HG03565 (cell line): Measurements from ENCODE around the gene FHOD1.

Experiments used
- ATAC-seq: cut with Tn5 transposase; IDR thresholded peaks from one replicate; pipeline ENCODE4 v1.9.1; 2021; ENCODE audit warnings: mild to moderate bottlenecking, moderate library complexity; ENCODE audit not compliant: unreplicated experiment

Gene FHOD1

DNA sequence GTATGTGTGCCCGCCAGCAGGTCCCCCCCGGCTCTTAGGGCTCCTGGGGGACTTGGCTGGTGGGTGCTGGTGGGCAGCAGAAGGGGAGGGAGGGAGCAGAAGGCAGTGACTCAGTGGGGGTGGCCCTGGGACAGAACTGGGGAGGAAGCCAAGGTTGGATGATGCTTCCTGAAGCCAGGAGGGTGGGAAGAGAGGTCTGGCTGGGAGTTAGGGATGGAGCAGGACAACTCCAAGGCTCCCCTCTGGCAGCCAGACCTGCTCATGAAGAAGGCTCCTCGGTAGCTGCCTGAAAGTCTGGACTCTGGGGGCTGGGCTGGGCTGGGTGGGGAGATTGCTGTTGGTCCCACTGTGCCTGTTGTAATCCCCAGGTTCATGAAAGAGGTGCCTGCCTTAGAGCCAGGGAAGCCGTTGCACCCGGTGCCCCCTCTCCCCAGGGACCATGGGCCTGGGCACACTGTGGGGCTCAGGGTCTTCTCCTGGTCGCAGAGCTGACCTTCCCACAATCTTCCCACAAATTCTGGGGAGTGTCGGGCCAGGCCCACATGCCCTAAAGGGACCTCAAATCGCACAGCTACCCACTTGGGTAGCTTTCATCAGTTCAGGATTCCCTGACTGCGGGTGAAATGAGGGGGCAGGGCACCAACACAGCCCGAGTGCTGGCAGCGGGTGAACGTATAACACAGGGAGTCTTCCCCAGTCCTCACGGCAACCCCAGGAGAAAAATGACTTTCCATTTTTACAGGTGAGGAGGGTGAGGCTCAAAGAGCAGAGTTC lies 30.9 kb upstream of the FHOD1 start:
- no peak for ATAC-seq

DNA sequence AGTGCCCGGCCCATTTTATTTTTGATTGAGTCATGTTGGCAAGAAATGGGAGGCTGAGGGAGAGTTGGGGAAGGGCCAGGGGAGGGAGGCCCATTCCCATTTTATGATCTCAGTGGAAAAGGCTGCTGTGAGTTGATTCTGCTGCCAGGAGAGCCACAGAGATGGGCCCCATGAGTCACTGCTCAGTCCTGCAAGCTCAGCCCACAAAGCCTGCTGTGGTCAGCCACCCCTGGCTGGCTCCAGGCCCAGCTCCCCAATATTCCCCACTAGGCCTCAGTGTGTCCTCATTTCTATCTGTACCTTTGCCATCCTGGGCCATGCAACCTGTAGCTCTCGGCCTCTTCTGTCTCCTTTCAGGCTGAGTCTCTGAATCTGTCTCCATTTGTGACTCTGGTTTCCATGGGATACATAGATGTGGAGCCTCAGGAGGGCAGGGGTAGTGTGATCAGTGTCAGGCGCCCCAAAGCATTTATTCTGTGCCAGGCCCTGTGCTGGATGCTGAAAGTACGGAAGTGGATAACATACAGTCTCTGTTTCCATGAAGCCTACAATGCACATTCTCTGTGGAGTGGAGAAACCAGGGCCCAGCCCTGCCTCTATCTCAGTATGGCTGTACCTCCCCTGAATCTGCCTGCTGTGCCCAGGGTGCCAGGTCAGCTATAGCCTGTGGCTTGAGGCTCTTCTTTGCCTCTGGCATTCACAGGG lies 30.2 kb upstream of the FHOD1 start:
- no peak for ATAC-seq

DNA sequence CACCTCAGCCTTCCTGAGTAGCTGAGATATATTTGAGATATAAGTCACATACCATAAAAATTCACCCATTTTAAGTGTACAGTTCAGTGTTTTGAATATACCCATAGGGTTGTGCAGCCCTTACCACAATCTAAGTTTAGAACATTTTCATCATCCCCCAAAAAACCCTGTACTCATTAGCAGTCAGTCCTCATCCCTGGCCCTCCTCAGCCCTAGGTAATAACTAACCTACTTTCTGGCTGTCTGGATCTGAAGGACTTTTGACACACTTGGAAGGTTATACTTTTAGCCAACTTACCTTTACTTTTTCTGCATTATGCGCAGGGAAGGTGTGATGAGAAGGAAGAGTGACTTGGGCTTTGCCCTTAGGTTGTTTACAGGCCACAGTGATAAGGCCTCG lies 28.0 kb upstream of the FHOD1 start:
- no peak for ATAC-seq

DNA sequence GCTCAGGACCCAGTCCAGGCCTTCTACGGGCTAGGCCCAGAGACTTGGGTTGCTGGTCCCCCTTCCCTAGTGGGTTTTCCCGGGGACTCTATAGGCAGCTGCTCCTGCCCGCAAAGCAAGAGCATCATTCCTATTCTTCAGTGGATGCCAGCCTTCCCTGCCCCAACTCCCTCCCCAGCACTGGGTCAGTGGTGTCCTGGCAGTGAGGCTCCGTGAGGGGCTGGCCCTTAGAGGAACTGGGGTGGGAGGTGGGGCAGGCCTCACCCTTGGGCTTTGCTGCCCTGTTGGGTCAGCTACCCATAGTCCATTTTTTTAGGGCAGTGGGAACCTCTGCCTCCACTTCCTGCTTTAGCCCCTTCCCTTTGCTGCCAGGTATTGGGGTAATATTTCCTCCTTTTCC lies 24.2 kb upstream of the FHOD1 start:
- ATAC-seq = no peak

DNA sequence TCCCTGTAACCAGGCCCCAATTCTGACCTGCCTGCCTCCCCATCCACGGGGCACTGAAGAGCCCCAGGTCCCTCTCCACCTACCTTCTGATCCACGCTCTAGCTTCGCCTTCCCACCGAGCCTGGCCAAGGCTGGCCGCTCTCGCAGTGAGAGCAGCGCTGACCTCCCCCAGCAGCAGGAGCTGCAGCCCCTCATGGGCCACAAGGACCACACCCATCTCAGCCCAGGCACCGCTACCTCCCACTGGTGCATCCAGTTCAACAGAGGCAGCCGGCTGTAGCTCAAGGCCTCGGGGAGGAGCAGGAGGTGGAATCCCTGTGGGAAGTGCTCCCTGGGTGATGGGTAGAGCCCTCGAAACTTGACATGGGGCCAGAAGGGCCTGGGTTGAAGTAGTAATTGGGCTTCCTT lies 23.7 kb upstream of the FHOD1 start:
- ATAC-seq = no peak

DNA sequence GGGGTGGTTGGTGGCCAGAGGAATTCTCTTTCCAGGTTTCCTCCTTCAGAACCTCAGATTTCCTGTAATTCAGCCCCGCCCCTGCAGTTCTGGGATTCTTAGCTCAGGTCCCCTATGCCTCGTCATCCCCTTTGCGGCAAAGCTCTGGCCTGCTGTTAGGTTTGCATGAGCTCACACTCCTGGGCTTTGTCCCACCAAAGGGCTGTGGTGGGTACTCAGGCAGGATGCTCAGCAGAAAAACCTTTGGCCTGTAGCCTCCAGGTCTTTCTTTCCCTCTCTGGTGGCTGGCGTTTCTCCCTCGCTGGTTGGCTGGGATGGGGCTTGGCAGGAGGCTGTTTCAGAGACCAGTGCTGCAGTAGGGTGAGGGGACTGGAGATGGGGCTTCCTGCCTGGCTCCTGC lies 22.5 kb upstream of the FHOD1 start:
- no peak for ATAC-seq

DNA sequence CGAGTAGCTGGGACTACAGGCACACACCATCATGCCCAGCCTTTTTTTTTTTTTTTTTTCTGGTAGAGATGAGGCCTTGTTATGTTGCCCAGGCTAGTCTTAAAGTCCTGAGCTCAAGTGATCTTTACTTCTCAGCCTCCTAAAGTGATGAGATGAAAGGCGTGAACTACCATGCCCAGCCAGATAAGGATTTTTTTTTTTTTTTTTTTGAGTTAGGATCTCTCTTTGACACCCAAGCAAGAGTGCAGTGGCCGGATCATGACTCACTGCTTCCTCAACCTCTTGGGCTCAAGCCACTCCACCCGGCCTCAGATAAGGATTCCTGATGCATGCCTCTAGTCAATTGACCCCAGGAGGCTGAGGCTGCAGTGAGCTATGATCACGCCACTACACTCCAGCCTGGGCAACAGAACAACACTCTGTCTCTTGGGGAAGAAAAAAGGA lies 20.9 kb upstream of the FHOD1 start:
- no peak for ATAC-seq

DNA sequence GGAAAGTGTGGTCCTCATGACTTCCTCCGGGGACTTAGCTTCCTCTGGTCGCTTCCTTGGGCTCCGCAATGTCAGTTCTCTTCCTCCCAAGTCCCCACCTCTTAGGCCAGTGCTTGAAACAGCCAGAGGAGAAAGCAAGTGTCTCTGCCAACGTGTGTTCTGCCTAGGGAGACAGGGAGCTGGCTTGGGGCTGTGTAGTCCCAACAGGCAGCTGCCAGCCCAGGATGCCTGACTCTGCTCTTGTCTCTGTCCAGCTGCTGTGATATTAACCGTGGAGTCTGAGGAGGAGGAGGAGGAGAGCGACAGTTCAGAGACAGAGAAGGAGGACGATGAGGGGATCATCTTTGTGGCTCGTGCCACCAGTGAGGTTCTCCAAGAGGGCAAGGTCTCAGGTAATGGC lies 18.6 kb upstream of the FHOD1 start:
- no peak for ATAC-seq

DNA sequence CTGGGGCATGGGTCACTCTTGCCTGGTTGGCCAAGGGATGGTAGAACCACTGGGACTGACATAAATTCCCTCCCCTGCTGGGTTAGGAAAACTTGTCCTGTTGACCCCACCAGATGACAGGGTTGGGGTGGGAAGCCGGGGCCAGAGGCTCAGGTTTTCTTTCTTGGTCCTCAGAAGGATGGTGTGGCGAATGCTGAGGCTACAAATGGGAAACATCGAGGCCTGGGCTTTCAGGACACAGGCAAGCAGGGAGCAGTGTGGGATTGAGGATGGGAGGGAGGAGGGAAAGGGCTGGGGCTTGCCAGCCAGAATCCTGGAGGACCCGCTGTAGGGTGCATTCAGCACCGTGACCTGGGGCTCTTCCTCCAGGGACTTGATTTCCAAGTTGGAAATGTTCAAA lies 17.6 kb upstream of the FHOD1 start:
- no peak for ATAC-seq

DNA sequence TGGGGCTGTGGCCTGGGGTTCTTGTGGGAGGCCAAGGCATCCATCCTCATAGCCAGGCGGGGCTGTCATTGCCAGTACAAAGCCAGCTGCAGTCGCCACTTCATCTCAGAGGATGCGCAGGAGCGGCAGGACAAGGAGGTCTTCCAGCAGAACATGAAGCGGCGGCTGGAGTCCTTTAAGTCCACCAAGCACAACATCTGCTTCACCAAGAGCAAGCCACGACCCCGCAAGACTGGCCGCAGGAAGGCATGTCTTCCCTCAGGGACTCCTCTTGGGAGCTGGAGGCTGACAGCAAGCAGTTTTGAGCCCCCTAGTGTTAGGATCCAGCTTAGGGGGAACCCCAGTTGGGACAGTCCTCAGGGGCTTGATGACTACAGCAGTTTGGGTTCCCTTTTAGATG lies 17.0 kb upstream of the FHOD1 start:
- no peak for ATAC-seq

DNA sequence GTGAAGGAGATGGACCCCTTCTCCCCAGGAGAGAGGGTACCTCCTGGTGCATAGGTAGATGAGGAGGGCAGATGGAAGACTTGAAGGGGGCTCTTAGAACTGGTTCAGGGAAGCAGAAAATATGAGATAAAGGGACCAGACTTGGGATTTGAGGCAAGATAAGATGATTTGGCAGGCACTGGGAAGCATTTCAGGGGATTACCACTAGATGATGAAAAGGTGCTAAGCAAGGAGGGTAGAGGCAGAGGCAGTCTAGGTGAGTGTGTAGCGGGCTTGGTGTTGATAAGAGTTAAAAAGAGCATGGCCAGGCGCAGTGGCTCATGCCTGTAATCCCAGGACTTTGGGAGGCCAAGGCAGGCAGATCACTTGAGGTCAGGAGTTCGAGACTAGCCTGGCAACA lies 15.9 kb upstream of the FHOD1 start:
- ATAC-seq = no peak

DNA sequence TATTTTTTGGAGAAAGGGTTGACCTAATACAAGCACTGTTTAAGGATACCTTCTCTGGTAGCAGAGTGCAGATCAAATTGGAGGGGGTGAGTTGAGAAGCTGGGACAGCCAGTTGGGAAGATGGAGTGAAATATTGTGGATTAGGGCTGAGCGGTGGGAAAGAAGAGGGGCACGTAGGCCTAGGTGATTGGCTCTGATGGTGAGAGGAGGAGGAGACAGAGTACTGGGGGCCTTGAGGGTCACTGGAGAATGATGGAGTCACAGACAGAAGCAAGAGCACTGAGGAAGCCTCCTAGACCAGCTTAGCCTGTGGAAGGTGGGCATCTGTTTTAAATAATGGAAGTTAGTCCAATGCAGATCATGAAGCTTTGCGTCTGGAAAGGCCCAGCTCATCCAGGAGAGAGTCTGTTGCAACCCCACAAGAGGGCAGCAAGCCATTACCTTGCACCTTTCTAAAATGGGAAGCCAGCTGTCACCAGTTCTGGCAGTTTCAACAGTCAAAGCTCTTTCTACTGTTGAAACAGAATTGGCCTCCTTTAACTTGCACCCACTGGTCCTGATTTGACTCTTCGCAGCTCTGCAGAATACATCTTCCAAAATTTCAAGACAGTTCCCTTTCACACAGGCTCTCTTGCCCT lies 13.3 kb upstream of the FHOD1 start:
- no peak for ATAC-seq

DNA sequence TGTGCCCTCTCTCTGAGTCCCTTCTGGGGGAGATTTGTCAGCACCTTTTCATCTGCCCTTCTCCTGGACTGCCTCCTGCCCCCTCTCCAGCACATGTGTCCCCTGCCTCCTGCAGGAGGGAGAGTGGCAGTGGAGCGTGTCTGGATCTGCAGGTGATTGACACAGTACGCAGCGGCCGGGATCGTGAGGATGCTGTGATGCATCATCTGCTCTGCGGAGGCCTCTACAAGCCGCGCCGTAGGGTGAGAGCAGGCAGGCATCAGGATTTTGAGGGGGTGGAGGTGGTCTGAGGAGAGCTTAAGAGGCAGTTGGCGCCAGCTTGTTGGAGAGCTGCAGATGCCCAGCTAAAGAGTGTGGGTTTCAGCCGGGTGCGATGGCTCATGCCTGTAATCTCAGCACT lies 12.4 kb upstream of the FHOD1 start:
- ATAC-seq = no peak

DNA sequence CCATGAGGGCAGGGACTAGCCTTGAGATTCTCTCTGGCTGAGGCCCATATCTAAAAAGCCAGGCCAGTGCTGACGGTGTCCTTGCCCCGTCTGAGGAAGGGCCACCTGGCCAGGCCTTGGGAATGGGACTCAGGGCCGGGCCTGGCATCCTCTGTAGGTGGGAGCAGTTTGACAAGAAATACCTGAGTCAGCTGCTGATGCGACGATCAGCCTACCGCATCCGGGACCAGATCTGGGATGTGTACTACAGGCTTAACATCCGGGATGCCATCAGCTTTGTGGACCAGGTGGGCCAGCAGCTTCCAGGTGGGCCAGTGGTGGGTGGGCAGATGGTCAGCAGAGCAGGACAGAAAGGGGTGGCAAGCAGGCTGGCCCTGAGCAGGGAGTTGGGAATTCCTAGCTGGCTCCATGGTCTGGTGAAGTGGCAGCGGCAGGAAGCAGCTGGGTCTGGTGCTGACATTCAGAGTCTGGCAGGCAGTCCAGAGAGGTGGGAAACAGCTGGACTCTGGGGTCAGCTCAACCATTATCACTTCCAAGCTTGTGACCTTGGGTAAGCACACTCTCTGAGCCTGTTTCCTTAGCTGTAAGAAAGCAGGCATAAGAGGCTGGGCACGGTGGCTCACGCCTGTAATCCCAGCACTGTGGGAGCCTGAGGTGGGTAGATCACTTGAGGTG lies 11.0 kb upstream of the FHOD1 start:
- ATAC-seq = no peak

DNA sequence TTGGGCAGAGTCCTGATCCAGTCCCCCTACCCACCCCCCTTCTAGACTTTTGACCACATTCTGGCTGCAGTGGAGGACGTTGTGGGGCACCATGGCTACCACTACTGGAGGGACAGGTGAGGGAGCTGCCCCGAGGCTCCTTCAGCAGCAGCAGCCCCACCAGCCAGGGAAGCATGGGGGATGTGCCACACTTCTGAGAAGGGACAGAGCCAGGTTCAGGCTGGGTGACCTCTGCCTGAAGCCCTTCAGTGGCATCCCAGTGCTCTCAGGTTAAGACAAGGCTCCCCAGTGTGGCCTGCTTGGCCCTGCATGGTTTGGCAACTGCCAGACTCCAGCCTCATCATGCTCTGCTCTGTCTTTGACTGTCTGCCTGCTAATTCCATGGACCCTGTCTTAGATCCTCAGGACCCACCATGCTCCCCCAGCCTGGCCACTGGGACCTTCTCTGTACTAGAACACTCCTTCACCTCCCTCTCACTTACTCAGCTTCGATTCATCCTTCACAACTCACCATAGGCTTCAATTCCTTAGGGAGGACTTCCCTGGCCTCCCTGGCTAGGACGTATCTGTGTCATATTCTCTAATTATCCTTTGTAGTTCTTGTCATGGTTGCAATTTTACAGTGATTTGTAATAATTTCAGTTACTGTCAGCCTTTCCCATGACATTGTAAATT lies 10.3 kb upstream of the FHOD1 start:
- no peak for ATAC-seq

DNA sequence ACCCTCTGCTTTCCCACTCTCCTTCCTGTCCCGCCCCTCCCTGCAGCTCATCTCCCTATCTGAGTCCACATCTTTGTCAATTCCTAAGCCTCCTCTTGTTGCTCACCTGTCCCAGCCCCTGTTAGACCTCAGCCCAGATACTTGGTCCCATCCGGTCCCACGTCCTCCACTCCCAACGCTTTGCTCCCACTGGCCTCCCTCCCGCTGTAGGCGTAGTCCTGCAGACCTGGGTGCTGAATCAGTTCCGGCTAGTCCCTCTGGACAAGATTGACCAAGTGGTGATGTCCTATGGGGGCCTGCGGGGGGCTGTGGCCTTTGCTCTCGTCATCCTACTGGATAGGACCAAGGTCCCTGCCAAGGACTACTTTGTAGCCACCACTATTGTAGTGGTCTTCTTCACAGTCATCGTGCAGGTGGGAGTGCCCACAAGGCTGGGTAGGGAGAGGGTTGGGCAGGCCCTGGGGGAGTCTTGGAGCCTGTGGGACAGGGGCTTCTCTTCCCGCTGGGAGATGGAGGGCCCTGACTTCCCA lies 9.5 kb upstream of the FHOD1 start:
- no peak for ATAC-seq

DNA sequence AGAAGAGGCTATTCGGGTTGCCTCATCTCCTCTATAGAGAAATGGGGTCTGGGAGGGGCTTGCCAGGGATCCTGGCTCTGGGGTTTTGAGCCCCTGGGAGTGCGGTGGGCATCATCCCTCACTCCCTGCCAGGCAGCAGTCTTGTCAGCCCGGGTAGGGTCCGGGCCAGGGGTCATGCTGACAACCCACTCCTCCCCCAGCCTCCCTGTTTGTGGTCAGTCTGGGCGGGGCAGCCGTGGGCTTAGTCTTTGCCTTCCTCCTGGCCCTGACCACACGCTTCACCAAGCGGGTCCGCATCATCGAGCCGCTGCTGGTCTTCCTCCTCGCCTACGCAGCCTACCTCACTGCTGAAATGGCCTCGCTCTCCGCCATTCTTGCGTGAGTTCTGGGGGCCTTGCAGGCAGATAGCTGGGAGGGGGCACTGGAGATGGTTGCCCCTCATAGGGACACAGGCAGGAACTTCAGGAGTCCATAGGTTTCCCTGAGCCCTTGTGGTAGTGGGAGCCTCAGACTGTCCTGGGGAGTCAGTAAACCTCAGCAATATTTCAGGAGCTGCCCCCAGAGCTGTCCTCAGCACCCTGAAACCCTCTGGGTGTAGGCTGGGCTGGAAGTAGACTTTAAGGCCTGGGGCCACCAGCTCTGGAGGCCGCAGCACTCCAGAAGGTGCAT lies 8.4 kb upstream of the FHOD1 start:
- no peak for ATAC-seq

DNA sequence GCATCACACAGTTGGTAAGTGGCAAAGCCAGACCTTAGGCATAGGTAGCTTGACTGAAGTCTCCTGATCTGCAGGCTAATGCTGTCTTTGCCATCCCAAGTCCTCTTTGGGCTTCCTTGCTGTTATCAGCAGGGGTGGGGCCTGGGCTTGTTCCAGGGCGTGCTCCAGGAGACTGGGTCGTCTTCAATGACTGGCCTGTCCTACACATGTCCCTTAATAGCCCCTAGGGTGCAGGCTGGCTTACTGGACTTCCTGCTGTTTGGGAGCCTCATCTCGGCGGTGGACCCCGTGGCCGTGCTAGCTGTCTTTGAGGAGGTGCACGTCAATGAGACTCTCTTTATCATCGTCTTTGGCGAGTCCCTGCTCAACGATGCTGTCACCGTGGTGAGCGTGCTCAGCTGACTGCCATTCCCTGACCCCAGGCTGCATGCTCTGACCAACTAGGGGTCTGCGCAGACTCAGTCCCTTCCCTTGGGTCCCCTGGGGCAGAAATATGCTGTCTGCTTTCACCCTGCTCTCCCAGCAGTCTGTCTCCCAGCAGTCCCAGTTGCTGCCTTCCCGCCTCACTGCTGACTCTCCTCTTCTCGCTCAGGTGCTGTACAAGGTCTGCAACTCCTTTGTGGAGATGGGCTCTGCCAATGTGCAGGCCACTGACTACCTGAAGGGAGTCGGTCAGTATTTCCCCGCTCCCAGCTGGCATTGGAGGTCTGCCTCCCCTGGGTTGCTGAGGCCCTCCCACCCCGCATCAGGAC lies 7.7 kb upstream of the FHOD1 start:
- ATAC-seq = no peak
